ENCODE measurements around the gene MAP4. TPM values are rescaled to one million over a fixed set of nuclear protein-coding genes. Genes with fewer than 3 reads are reported as not detected.
"Not testable (repeated sequence)": the region's sequence is repeated elsewhere in the genome, so short reads cannot be mapped to it uniquely, and the experiment has no call there.

The MAP4 gene
- total RNA-seq, 1 donor, result 17.9 TPM

DNA sequence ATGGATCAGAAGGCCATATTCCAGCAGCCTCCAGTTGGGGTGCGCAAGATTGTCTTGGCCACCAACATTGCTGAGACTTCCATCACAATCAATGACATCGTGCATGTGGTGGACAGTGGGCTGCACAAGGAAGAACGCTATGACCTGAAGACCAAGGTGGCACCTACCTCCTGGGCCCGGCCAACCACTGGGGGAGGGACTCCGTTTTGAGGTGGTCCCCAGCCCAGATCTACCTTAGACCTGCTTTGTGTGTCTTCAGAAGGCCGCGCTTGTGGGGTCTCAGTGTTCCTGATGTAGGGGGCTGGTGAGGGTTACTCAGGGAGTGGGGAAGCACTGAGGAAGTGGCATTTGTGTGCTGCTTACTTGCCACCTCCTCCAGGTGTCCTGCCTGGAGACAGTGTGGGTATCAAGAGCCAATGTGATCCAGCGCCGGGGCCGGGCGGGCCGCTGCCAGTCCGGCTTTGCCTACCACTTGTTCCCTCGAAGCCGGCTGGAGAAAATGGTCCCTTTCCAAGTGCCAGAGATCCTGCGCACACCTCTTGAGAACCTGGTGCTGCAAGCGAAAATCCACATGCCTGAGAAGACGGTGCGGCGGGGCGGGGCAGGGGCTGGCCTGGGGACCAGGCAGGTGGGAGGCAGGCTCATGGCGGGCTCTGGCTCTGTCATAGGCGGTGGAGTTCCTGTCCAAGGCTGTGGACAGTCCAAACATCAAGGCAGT is 168.3 kb downstream of the MAP4 start:
- no peaks in the 10 kb centered on the region for H3K27me3 ChIP-seq (ENCODE audit: insufficient read depth, low read length)
- no peak overlapping the region for H3K4me3 ChIP-seq (ENCODE audit: low read length)
- H3K9me3 ChIP-seq (ENCODE audit: low read depth, low read length), result no peaks in the 10 kb centered on the region
- no peaks in the 10 kb centered on the region for H3K4me1 ChIP-seq (ENCODE audit: insufficient read depth, low read length)

DNA sequence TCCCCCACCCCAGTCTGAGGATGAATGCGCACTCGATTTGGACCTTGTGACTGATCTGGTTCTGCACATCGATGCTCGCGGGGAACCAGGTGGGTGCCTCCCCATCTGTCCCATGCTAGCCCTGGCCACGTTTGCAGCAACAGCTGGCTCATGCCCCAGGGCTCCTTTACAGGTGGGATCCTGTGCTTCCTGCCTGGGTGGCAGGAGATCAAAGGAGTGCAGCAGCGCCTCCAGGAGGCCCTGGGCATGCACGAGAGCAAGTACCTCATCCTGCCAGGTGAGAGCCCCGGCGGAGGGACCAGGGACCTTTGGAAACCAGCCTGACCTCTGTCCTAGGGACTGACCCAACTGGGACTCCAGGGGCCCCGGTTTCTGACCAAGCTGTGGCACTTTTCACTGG is 169.0 kb downstream of the MAP4 start:
- H3K4me1 ChIP-seq (ENCODE audit: insufficient read depth, low read length), result no peaks in the 10 kb centered on the region
- no peaks in the 10 kb centered on the region for H3K27me3 ChIP-seq (ENCODE audit: insufficient read depth, low read length)
- H3K9me3 ChIP-seq (ENCODE audit: low read depth, low read length), result no peaks in the 10 kb centered on the region
- H3K4me3 ChIP-seq (ENCODE audit: low read length), result no peak overlapping the region

GRCh38 chr3:47846880-47847248 is 169.4 kb downstream of the MAP4 start:
- H3K4me1 ChIP-seq (ENCODE audit: insufficient read depth, low read length), result no peaks in the 10 kb centered on the region
- H3K4me3 ChIP-seq (ENCODE audit: low read length), result no peak overlapping the region

GRCh38 chr3:47846186-47846879 is 169.9 kb downstream of the MAP4 start:
- no peak overlapping the region for H3K4me3 ChIP-seq (ENCODE audit: low read length)
- no peaks in the 10 kb centered on the region for H3K9me3 ChIP-seq (ENCODE audit: low read depth, low read length)
- H3K4me1 ChIP-seq (ENCODE audit: insufficient read depth, low read length), result no peaks in the 10 kb centered on the region
- H3K27me3 ChIP-seq (ENCODE audit: insufficient read depth, low read length), result no peaks in the 10 kb centered on the region

More at GRCh38 chr3:47846880-47847248, 169.4 kb downstream of the MAP4 start:
- Histone ChIP-seq H3K9me3 (ENCODE audit: low read depth, low read length) (no peaks in the 10 kb centered on the region), H3K27me3 (ENCODE audit: insufficient read depth, low read length) (no peaks in the 10 kb centered on the region)

DNA sequence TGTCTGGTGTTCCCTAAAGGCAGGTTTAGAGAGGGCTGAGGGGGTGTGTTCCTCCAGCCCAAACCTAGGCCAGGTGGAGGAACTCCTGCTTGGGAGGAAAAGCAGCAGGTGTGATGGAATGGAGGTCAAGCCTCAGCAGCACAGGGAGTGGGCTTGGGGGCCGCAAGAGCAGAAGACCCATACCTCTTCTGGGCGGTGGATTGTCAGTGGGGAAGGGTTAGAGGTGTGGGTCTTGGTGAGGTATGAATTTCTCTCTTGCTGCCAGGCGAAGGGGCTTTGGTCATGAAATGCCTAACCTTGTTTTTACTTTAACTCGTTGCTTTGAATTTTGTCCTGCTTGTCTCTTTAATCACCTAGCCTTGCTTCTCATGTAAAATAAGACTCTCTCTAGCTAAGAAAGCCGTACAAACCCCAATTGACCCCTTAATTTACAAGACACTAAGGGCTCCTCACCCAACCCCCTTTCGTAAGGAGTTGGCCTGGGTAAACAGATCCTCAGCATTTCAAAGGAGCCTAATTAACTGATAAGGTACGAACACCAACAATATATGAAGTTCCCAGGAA is 174.3 kb downstream of the MAP4 start:
- Histone ChIP-seq H3K4me3 (ENCODE audit: low read length) (no peak overlapping the region), H3K4me1 (ENCODE audit: insufficient read depth, low read length) (no peaks in the 10 kb centered on the region), H3K27me3 (ENCODE audit: insufficient read depth, low read length) (no peaks in the 10 kb centered on the region), H3K9me3 (ENCODE audit: low read depth, low read length) (no peaks in the 10 kb centered on the region)

DNA sequence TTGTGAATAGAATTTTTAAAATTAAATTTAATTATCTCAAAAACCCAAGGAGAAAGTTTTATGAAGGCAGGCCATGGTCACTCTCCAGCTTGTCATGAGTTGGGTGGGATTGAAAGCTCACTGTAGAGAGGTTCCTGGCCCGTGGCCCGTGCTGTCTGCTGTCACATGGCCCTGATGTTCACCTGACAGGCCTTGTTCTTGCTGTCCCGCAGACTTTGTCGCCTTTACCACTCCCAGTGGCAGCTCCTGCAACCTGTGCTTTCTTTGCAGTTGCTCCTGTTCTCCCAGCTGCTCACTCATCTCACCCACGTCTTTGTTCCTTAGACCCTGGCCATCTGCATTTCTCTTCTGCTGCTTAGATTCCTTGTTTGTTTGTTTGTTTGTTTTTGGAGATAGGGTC is 177.7 kb downstream of the MAP4 start:
- Histone ChIP-seq H3K9me3 (ENCODE audit: low read depth, low read length) (no peaks in the 10 kb centered on the region), H3K4me3 (ENCODE audit: low read length) (no peak overlapping the region), H3K4me1 (ENCODE audit: insufficient read depth, low read length) (no peaks in the 10 kb centered on the region)

DNA sequence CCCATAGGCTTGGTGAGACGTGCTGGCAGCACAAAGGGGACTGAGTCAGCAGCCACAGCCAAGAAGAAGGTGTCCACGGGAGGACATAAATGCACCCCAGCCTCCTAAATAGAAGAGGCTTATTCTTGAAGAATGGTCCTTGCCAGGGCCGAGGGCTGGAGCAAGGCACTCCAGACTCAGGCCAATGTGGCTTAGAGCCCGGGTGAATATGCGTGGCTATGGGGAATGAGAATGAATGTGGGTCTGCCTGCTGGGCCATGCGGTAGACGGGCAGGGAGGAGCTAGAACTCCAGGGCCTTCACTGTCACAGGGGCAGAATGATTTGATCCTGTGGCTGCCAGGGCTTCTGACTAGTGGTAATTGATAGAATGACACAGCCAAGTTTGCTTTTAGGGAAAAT is 179.2 kb downstream of the MAP4 start:
- Histone ChIP-seq H3K27me3 (ENCODE audit: insufficient read depth, low read length) (no peaks in the 10 kb centered on the region), H3K9me3 (ENCODE audit: low read depth, low read length) (no peaks in the 10 kb centered on the region), H3K4me3 (ENCODE audit: low read length) (no peak overlapping the region), H3K4me1 (ENCODE audit: insufficient read depth, low read length) (no peaks in the 10 kb centered on the region)

More for the DNA sequence above, 177.7 kb downstream of the MAP4 start:
- no peaks in the 10 kb centered on the region for H3K27me3 ChIP-seq (ENCODE audit: insufficient read depth, low read length)

DNA sequence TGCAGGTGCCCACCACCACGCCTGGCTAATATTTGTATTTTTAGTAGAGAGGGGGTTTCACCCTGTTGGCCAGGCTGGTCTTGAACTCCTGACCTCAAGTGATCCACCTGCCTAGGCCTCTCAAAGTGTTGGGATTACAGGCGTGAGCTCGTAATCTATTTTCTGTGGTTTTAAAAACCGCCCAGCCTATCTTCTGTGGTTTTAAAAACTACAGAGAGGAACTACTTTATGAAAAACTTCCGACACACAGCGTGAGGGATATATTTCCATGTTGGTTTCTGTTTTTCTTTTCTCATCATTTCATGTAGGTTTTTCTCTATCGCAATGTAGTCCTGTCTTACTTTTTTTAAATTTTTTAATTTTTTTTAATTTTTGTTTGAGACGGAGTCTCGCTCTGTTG is 186.7 kb downstream of the MAP4 start:
- H3K4me1 ChIP-seq (ENCODE audit: insufficient read depth, low read length), result peaks cover 26% of the 10 kb centered on the region
- H3K9me3 ChIP-seq (ENCODE audit: low read depth, low read length), result not testable (repeated sequence)

DNA sequence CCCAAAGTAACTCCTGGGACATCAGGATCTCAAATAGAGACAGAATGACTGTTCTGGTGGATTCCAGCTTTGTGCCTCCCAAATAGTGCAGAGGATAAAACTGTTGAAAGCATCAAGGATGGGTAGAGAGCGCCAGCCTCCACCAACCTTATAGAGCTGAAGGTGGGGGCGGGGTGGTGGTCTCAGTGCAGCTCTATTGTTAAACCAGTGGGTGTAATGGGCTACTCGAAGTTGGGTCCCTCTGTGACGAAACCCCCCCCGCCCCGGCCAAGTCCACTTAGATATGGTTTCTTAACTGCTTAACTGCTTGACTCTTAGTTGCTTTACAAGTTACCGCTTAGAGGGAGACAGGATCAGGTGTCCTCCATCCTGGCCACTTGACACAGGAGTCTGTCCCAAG is 190.6 kb downstream of the MAP4 start:
- peaks cover 29% of the 10 kb centered on the region for H3K4me1 ChIP-seq (ENCODE audit: insufficient read depth, low read length)
- H3K9me3 ChIP-seq (ENCODE audit: low read depth, low read length), result no peaks in the 10 kb centered on the region
- H3K4me3 ChIP-seq (ENCODE audit: low read length), result peak overlapping the region; percentile 85
- H3K27me3 ChIP-seq (ENCODE audit: insufficient read depth, low read length), result no peaks in the 10 kb centered on the region

More for the DNA sequence above, 186.7 kb downstream of the MAP4 start:
- not testable (repeated sequence) for H3K27me3 ChIP-seq (ENCODE audit: insufficient read depth, low read length); H3K4me3 ChIP-seq (ENCODE audit: low read length)

GRCh38 chr3:47824541-47825473 is 191.4 kb downstream of the MAP4 start:
- no peaks in the 10 kb centered on the region for H3K27me3 ChIP-seq (ENCODE audit: insufficient read depth, low read length)
- no peaks in the 10 kb centered on the region for H3K9me3 ChIP-seq (ENCODE audit: low read depth, low read length)
- H3K4me1 ChIP-seq (ENCODE audit: insufficient read depth, low read length), result peaks cover 29% of the 10 kb centered on the region
- H3K4me3 ChIP-seq (ENCODE audit: low read length), result peak overlapping the region; percentile 85

DNA sequence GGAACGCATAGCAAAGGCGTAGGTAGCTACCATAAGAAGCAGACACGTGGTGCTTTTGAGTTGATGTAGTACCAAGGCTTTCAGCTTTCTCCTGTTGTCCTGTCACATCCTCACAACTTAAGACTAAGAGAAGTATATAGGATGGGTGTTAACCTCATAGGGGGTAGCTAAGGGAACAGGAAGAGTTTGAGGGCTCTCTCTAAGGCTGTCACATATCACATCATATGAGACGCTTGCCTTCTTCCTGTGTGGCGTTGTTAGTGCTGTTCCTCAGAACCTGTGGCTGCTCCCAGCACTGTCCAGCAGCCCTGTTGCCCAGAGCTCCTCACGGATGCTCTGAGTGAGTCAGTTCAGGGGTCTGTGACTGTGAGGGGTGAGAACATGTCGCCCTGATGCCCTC is 198.6 kb downstream of the MAP4 start:
- H3K9me3 ChIP-seq (ENCODE audit: low read depth, low read length), result no peaks in the 10 kb centered on the region

GRCh38 chr3:47813551-47814177 is 202.6 kb downstream of the MAP4 start:
- no peaks in the 10 kb centered on the region for H3K4me1 ChIP-seq (ENCODE audit: insufficient read depth, low read length)
- H3K9me3 ChIP-seq (ENCODE audit: low read depth, low read length), result no peaks in the 10 kb centered on the region

More for the DNA sequence above, 198.6 kb downstream of the MAP4 start:
- no peaks in the 10 kb centered on the region for H3K27me3 ChIP-seq (ENCODE audit: insufficient read depth, low read length)
- H3K4me3 ChIP-seq (ENCODE audit: low read length), result no peak overlapping the region
- no peaks in the 10 kb centered on the region for H3K4me1 ChIP-seq (ENCODE audit: insufficient read depth, low read length)

GRCh38 chr3:47804577-47804976 is 211.6 kb downstream of the MAP4 start:
- H3K4me3 ChIP-seq (ENCODE audit: low read length), result no peak overlapping the region
- H3K27me3 ChIP-seq (ENCODE audit: insufficient read depth, low read length), result no peaks in the 10 kb centered on the region

More at GRCh38 chr3:47813551-47814177, 202.6 kb downstream of the MAP4 start:
- Histone ChIP-seq H3K4me3 (ENCODE audit: low read length) (no peak overlapping the region), H3K27me3 (ENCODE audit: insufficient read depth, low read length) (no peaks in the 10 kb centered on the region)

DNA sequence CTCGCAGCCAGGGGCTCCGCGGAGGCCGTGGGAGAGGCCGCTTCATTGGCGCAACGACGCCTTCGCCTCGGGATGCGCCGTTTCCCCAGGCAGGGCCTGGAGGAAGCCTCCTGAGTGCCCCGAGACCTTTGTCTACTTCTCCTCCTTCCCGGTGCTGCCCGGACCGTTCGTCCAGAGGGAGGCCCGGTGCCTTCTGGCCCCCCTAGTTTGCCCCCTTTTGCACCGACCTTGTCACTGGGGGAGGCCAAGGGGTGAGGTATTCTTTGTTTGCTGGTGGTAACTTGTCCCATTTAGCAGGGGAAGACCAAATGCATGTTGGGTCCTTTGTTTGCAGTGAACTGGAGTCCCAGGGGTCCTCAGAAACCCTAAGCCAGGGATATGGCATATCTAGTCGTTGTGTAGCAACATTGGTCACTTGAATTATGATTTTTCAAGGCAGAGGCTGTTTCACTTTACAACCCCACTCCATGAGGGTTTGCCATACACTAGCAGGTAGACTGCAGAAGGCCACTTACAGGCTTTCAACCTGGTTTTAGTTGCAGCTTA is 212.7 kb downstream of the MAP4 start:
- Histone ChIP-seq H3K27me3 (ENCODE audit: insufficient read depth, low read length) (no peaks in the 10 kb centered on the region), H3K9me3 (ENCODE audit: low read depth, low read length) (no peaks in the 10 kb centered on the region), H3K4me3 (ENCODE audit: low read length) (peak overlapping the region; percentile 90), H3K4me1 (ENCODE audit: insufficient read depth, low read length) (peaks cover 17% of the 10 kb centered on the region)

More at GRCh38 chr3:47804577-47804976, 211.6 kb downstream of the MAP4 start:
- Histone ChIP-seq H3K4me1 (ENCODE audit: insufficient read depth, low read length) (peaks cover 17% of the 10 kb centered on the region), H3K9me3 (ENCODE audit: low read depth, low read length) (no peaks in the 10 kb centered on the region)

All from mononuclear cell (primary cell).